Measurements from ENCODE around the gene PIEZO1. TPM values are rescaled to one million over a fixed set of nuclear protein-coding genes. Genes with fewer than 3 reads are reported as not detected.

The PIEZO1 gene
- total RNA-seq, 2 experiments from 2014 or later: 105 to 126 TPM

DNA sequence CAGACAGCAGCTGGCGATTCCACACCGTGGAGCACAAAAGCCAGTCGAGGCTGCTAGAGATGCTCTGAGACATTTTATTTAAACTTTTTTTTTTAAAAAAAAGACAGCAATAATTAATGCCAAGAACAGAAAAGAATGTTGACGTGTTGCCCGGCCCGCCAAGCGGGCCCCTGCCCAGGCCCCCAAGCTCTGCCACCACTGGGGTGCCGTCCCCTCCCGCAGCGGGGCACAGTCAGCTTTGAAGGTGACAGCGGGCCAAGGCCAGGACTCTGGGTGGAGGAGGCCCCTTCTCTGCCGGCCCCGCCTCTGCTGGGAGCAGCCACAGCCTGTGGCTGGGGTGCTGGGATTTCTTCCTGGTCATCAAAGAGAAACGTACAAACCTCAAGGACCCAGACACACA is 88.6 kb downstream of the PIEZO1 start:
- H3K4me3 Mint-ChIP-seq: no peak overlapping the region
- peaks cover 45% of the 10 kb centered on the region for H3K4me1 Mint-ChIP-seq
- DNase-seq: no peak
- no peak for ATAC-seq
- H3K9me3 Mint-ChIP-seq (ENCODE audit: low read depth): no peaks in the 10 kb centered on the region
- peaks cover 22% of the 10 kb centered on the region for H3K36me3 Mint-ChIP-seq (ENCODE audit: low read depth)
- CTCF ChIA-PET: interaction anchor here (0.5 to 1.5 kb wide), 2 partner anchors 19 to 21 kb away, joined by 3 read pairs; no protein-coding TSS in a partner anchor
- intact Hi-C loops (cut with DNase I, micrococcal nuclease): no loop called here
- POLR2A ChIA-PET: no interaction called here
- H3K27me3 Mint-ChIP-seq: no peaks in the 10 kb centered on the region
- no peak overlapping the region for H3K27ac Mint-ChIP-seq

GRCh38 chr16:88695753-88696152 is 89.3 kb downstream of the PIEZO1 start:
- ChIA-PET CTCF (interaction anchor here (1.5 kb wide), 1 partner anchor 21 kb away, joined by 3 read pairs; no protein-coding TSS in a partner anchor), POLR2A (no interaction called here)
- intact Hi-C loops (cut with DNase I, micrococcal nuclease): no loop called here

GRCh38 chr16:88695218-88695617 is 89.8 kb downstream of the PIEZO1 start:
- intact Hi-C loops (cut with DNase I, micrococcal nuclease): no loop called here
- CTCF ChIA-PET: interaction anchor here (1.5 kb wide), 1 partner anchor 20 kb away, joined by 3 read pairs; no protein-coding TSS in a partner anchor
- no peak for DNase-seq
- POLR2A ChIA-PET: no interaction called here
- Mint-ChIP-seq H3K27me3 (no peaks in the 10 kb centered on the region), H3K9me3 (ENCODE audit: low read depth) (no peaks in the 10 kb centered on the region), H3K4me1 (peaks cover 49% of the 10 kb centered on the region), H3K27ac (no peak overlapping the region), H3K36me3 (ENCODE audit: low read depth) (peaks cover 18% of the 10 kb centered on the region), H3K4me3 (no peak overlapping the region)
- ATAC-seq: no peak

More at GRCh38 chr16:88695753-88696152, 89.3 kb downstream of the PIEZO1 start:
- Mint-ChIP-seq H3K27me3 (no peaks in the 10 kb centered on the region), H3K4me1 (peaks cover 48% of the 10 kb centered on the region), H3K4me3 (no peak overlapping the region), H3K27ac (no peak overlapping the region), H3K9me3 (ENCODE audit: low read depth) (no peaks in the 10 kb centered on the region), H3K36me3 (ENCODE audit: low read depth) (peaks cover 22% of the 10 kb centered on the region)
- DNase-seq (no peak), ATAC-seq (no peak)

- CTCF ChIA-PET: no interaction called here
- H3K4me3 Mint-ChIP-seq: no peak overlapping the region
- peaks cover 41% of the 10 kb centered on the region for H3K4me1 Mint-ChIP-seq
- POLR2A ChIA-PET: no interaction called here
- no peaks in the 10 kb centered on the region for H3K27me3 Mint-ChIP-seq
- DNase-seq: no peak
- H3K9me3 Mint-ChIP-seq (ENCODE audit: low read depth): no peaks in the 10 kb centered on the region
- ATAC-seq: no peak
- no peak overlapping the region for H3K27ac Mint-ChIP-seq
- H3K36me3 Mint-ChIP-seq (ENCODE audit: low read depth): peaks cover 11% of the 10 kb centered on the region
- intact Hi-C loops (cut with DNase I, micrococcal nuclease): no loop called here
Measured at GRCh38 chr16:88694221-88695087, 90.6 kb downstream of the PIEZO1 start.

DNA sequence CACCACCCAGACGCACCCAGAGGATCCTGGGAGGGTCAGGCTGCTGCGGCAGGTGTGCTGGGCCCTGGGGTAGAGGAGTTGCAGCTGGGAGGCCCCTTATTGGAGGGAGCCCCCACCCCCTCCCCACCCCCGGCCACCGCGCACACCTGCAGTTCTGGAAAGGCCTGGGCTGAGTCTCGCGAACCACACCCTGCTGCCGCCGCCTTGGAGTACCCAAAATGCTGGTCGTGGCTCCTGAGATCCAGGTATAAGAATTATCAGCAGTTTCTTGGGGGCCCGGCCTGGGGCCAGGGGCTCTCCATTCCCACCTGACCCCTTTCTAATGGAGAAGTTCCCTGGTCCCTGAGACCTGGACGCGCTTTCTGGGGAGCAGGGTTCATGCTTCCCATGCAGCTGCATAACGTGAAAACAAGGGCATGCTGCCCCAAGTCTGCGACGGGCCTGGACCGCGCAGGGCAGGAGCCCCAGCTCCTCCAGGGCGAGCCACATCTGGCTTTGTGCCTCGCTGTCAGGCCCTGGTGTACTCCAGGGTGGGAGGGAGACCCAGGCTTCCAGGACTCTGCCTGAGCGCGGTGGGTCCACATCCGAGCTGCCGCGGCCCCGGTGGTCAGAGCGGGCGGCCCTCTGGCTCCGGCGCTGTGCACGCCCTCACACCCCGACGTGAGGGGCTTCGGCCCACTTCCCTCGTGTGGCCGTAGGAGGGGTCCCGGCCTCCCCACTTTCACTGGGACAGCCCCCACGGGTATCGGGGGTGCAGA is 91.4 kb downstream of the PIEZO1 start:
- DNase-seq (no peak), ATAC-seq (no peak)
- Mint-ChIP-seq H3K4me1 (peaks cover 40% of the 10 kb centered on the region), H3K4me3 (no peak overlapping the region), H3K9me3 (ENCODE audit: low read depth) (no peaks in the 10 kb centered on the region), H3K36me3 (ENCODE audit: low read depth) (peaks cover 11% of the 10 kb centered on the region), H3K27ac (no peak overlapping the region), H3K27me3 (no peaks in the 10 kb centered on the region)
- CTCF ChIA-PET: no interaction called here
- POLR2A ChIA-PET: no interaction called here
- intact Hi-C loops (cut with DNase I, micrococcal nuclease): no loop called here

DNA sequence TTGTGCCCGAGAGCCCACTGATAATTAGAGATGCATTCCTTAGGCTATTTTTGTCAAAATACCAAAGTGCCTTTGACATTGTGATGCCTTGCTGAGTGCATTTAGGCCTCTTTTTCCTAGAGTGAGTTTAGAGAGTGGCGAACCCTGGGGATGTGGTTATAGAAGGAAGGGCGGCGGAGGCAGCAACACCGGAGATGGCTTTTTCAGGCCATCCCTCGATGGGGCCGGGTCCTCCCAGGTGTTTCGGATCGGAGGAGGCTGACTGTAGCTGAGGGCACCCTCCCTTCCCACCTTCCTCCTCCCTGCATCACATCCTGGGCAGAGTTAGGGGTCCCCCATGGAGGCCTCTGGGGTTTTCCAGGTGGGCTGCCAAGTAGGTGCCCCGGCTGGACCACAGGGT is 92.2 kb downstream of the PIEZO1 start:
- no peaks in the 10 kb centered on the region for H3K27me3 Mint-ChIP-seq
- H3K9me3 Mint-ChIP-seq (ENCODE audit: low read depth): no peaks in the 10 kb centered on the region
- intact Hi-C loops (cut with DNase I, micrococcal nuclease): no loop called here
- peaks cover 5% of the 10 kb centered on the region for H3K36me3 Mint-ChIP-seq (ENCODE audit: low read depth)
- no peak overlapping the region for H3K4me3 Mint-ChIP-seq
- CTCF ChIA-PET: no interaction called here
- H3K4me1 Mint-ChIP-seq: peaks cover 37% of the 10 kb centered on the region
- no peak for ATAC-seq
- H3K27ac Mint-ChIP-seq: no peak overlapping the region
- POLR2A ChIA-PET: no interaction called here
- DNase-seq: no peak

DNA sequence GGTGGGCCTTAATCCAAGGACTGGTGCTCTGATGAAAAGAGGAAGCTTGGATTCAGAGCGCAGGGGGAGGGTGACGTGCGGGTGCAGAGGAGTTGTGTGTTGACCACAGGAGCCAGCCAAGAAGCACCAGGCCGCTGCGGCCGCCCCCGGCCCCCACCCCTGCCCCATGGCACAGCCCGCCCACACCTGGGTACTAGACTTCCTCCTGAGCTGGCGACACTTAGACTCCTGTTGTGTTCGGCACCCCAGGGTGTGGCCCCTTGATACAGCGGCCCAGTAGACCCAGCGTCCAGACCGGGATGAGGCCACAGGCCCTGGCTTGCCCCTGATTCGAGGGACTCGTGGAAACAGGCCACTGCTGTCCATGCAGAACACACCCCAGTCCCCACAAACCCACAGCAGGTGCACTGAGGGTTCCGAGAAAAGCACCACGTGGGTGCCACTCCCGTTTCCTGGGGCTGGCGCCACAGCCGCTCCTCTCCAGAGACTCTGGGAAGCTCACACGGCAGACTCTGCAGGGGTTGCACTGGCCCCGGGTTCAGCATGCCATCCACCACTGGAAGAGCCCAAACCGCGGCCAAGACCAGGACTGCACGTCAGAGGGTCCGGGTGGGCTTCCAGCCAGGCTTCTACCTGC is 93.0 kb downstream of the PIEZO1 start:
- ChIA-PET CTCF (no interaction called here), POLR2A (interaction anchor here (0.6 kb wide), 1 partner anchor 12 kb away, joined by 3 read pairs; no protein-coding TSS in a partner anchor)
- H3K4me3 Mint-ChIP-seq: no peak overlapping the region

GRCh38 chr16:88691129-88691813 is 93.7 kb downstream of the PIEZO1 start:
- POLR2A ChIA-PET: interaction anchor here (0.6 kb wide), 1 partner anchor 1226 kb away, joined by 6 read pairs; no protein-coding TSS in a partner anchor
- CTCF ChIA-PET: no interaction called here
- Mint-ChIP-seq H3K9me3 (ENCODE audit: low read depth) (no peaks in the 10 kb centered on the region), H3K27ac (no peak overlapping the region), H3K36me3 (ENCODE audit: low read depth) (no peaks in the 10 kb centered on the region), H3K4me3 (no peak overlapping the region), H3K4me1 (peaks cover 32% of the 10 kb centered on the region), H3K27me3 (no peaks in the 10 kb centered on the region)
- no peak for DNase-seq
- intact Hi-C loops (cut with DNase I, micrococcal nuclease): no loop called here
- no peak for ATAC-seq

More for the DNA sequence above, 93.0 kb downstream of the PIEZO1 start:
- DNase-seq (peak; percentile 49), ATAC-seq (peak; percentile 34)
- Mint-ChIP-seq H3K27me3 (no peaks in the 10 kb centered on the region), H3K27ac (peak overlapping the region; percentile 73), H3K36me3 (ENCODE audit: low read depth) (no peaks in the 10 kb centered on the region), H3K9me3 (ENCODE audit: low read depth) (no peaks in the 10 kb centered on the region), H3K4me1 (peaks cover 32% of the 10 kb centered on the region)
- intact Hi-C loops (cut with DNase I, micrococcal nuclease): no loop called here

GRCh38 chr16:88690341-88691128 is 94.5 kb downstream of the PIEZO1 start:
- CTCF ChIA-PET: no interaction called here
- intact Hi-C loops (cut with DNase I, micrococcal nuclease): no loop called here
- Mint-ChIP-seq H3K4me1 (peaks cover 32% of the 10 kb centered on the region), H3K27ac (no peak overlapping the region), H3K4me3 (no peak overlapping the region), H3K36me3 (ENCODE audit: low read depth) (no peaks in the 10 kb centered on the region), H3K9me3 (ENCODE audit: low read depth) (no peaks in the 10 kb centered on the region), H3K27me3 (no peaks in the 10 kb centered on the region)
- ATAC-seq (no peak), DNase-seq (no peak)
- POLR2A ChIA-PET: no interaction called here

DNA sequence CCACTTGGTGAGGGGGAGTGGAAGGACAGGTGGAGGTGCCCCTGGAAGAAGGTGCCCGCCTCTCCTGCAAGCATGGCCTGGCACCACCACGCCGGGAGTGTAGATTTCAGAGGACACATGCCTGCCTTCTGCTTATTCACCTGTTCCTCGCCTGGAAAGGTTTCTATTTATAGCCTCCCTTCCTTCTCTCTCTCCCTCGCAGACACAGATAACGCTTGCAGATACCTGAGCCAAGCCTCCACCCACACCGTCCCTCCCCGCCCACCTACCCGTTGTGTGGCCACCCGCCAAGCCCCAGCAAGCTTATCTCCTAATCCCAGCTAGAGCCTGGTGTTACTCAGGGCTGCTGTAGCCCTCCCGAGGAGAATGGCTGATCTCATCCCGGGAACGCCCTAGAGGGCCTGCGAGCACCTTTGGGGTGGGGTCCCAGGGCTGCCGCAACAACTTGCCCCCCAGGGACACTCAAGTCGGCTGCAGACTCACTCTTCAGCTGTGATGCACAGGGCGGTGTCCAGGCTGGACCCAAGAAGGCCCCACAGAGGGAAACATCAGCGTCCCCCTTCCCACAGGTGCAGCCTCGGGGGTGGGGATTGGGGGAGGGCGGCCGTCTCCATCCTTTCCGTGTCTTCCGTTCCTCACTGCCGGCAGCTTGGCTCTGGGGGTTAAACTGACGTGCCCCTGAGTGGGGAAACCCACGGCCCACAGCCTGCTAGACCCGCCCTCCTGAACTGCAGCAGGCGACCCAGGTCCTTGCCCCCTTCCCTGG is 96.8 kb downstream of the PIEZO1 start:
- Mint-ChIP-seq H3K36me3 (ENCODE audit: low read depth) (no peaks in the 10 kb centered on the region), H3K27ac (no peak overlapping the region), H3K27me3 (no peaks in the 10 kb centered on the region), H3K4me1 (peaks cover 46% of the 10 kb centered on the region), H3K4me3 (no peak overlapping the region), H3K9me3 (ENCODE audit: low read depth) (no peaks in the 10 kb centered on the region)
- DNase-seq: no peak
- POLR2A ChIA-PET: interaction anchor here (1.0 to 1.2 kb wide), 2 partner anchors 13 to 17 kb away, joined by 4 to 7 read pairs; no protein-coding TSS in a partner anchor
- intact Hi-C loops (cut with DNase I, micrococcal nuclease): no loop called here
- ATAC-seq: no peak
- CTCF ChIA-PET: interaction anchor here (1.3 kb wide), 1 partner anchor 14 kb away, joined by 6 read pairs; no protein-coding TSS in a partner anchor

Data from activated CD4-positive, alpha-beta T cell treated with anti-CD3 and anti-CD28 coated beads for 36 hours (primary cell).